IMR-90 (cell line): ENCODE measurements around the gene TPM2. TPM values are rescaled to one million over a fixed set of nuclear protein-coding genes. Genes with fewer than 3 reads are reported as not detected.

Experiments
- ATAC-seq: fragments of 200-7000 bp; cut with Tn5 transposase; 2 replicates; pipeline ENCODE4 v1.9.1; 2020; ENCODE audit warnings: low read depth, mild to moderate bottlenecking, moderate library complexity
- BruUV-seq: library from RNA; stranded (reverse); fragments of 400-500 nt; replicated peaks from 2 replicates; lab custom pipeline; 2021; lab: Mats Ljungman, UMichigan
- CTCF ChIA-PET: fragments of 300-600 bp; formaldehyde crosslinking; extraction: SDS; loops from one replicate; lab custom pipeline; 2021; ENCODE audit warnings: antibody characterized with exemption; lab: Yijun Ruan, JAX
- POLR2A ChIA-PET: fragments of 300-600 bp; sonication (Branson Sonifier 250); formaldehyde crosslinking; loops from one replicate; lab custom pipeline; 2022; ENCODE audit warnings: antibody characterized with exemption; ENCODE audit not compliant: unreplicated experiment; lab: Charles Lee
- DNase-seq: peaks from one replicate; pipeline ENCODE4 v3.0.0; 2013
- H2AFZ ChIP-seq: replicated peaks from 2 replicates; pipeline ENCODE3; 2013; ENCODE audit warnings: low read length, mild to moderate bottlenecking; ENCODE audit not compliant: poor library complexity
- H2AK5ac ChIP-seq: 2 replicates; pipeline ENCODE4 v1.6.1; 2013; ENCODE audit warnings: low read depth, low read length, inconsistent platforms
- H2AK9ac ChIP-seq: replicated peaks from 2 replicates; pipeline ENCODE3; 2013; ENCODE audit warnings: mild to moderate bottlenecking, low read depth, low read length, moderate library complexity; ENCODE audit not compliant: poor library complexity
- H2BK120ac ChIP-seq: 2 replicates; pipeline ENCODE4 v1.6.1; 2013; ENCODE audit warnings: low read depth, low read length, inconsistent platforms
- H2BK15ac ChIP-seq: 3 replicates; pipeline ENCODE4 v1.6.1; 2013; ENCODE audit warnings: low read depth, low read length, inconsistent platforms
- H2BK20ac ChIP-seq: 2 replicates; pipeline ENCODE4 v1.6.1; 2013; ENCODE audit warnings: low read depth, mild to moderate bottlenecking, inconsistent platforms, low read length, moderate library complexity
- H2BK5ac ChIP-seq: 2 replicates; pipeline ENCODE4 v1.6.1; 2013; ENCODE audit warnings: mild to moderate bottlenecking, low read depth, low read length, inconsistent platforms; ENCODE audit not compliant: poor library complexity, severe bottlenecking
- H3K14ac ChIP-seq: replicated peaks from 2 replicates; pipeline ENCODE4 v1.6.1; 2013; ENCODE audit warnings: low read depth, low read length, inconsistent platforms
- H3K18ac ChIP-seq: 2 replicates; pipeline ENCODE4 v1.6.1; 2013; ENCODE audit warnings: low read depth, low read length, control low read depth
- H3K23ac ChIP-seq: 2 replicates; pipeline ENCODE4 v1.6.1; 2013; ENCODE audit warnings: low read depth, low read length, inconsistent platforms
- H3K27ac ChIP-seq: 2 replicates; pipeline ENCODE4 v1.5.1; 2013; ENCODE audit warnings: mild to moderate bottlenecking, control low read depth, low read length; ENCODE audit not compliant: insufficient read depth
- H3K27me3 ChIP-seq: 2 replicates; pipeline ENCODE4 v1.6.1; 2013; ENCODE audit warnings: low read length; ENCODE audit not compliant: control insufficient read depth, insufficient read depth
- H3K36me3 ChIP-seq: 2 replicates; pipeline ENCODE4 v1.6.1; 2013; ENCODE audit warnings: low read length, mixed read lengths; ENCODE audit not compliant: control insufficient read depth, insufficient read depth
- H3K4ac ChIP-seq: 2 replicates; pipeline ENCODE4 v1.6.1; 2013; ENCODE audit warnings: low read depth, low read length, inconsistent platforms
- H3K4me1 ChIP-seq: 2 replicates; pipeline ENCODE4 v1.6.1; 2013; ENCODE audit warnings: low read length, mixed read lengths; ENCODE audit not compliant: control insufficient read depth, insufficient read depth
- H3K4me2 ChIP-seq: 2 replicates; pipeline ENCODE4 v1.6.1; 2013; ENCODE audit warnings: low read depth, mild to moderate bottlenecking, control low read depth, low read length, moderate library complexity
- H3K4me3 ChIP-seq: 2 replicates; pipeline ENCODE4 v1.5.1; 2013; ENCODE audit warnings: low read depth, mild to moderate bottlenecking, control low read depth, low read length, moderate library complexity; ENCODE audit not compliant: insufficient read depth
- H3K56ac ChIP-seq: 2 replicates; pipeline ENCODE4 v1.6.1; 2013; ENCODE audit warnings: low read length, inconsistent platforms; ENCODE audit not compliant: insufficient read depth; ENCODE audit errors: extremely low read depth
- H3K79me1 ChIP-seq, 2 experiments: 2 replicates each; pipeline ENCODE4 v1.6.1; 2013; ENCODE audit warnings: low read length in 2 of 2, inconsistent platforms in 1 of 2, low read depth in 1 of 2
- H3K9ac ChIP-seq: 2 replicates; pipeline ENCODE4 v1.6.1; 2013; ENCODE audit warnings: low read depth, low read length, control low read depth
- H3K9me1 ChIP-seq: 2 replicates; pipeline ENCODE4 v1.6.1; 2013; ENCODE audit warnings: low read length, inconsistent platforms; ENCODE audit not compliant: insufficient read depth
- H3K9me3 ChIP-seq: 2 replicates; pipeline ENCODE4 v1.6.1; 2013; ENCODE audit warnings: low read length; ENCODE audit not compliant: control insufficient read depth, insufficient read depth
- H4K20me1 ChIP-seq: 2 replicates; pipeline ENCODE4 v1.6.1; 2013; ENCODE audit warnings: low read length, inconsistent platforms; ENCODE audit not compliant: insufficient read depth
- H4K5ac ChIP-seq: 2 replicates; pipeline ENCODE4 v1.6.1; 2013; ENCODE audit warnings: mild to moderate bottlenecking, low read depth, low read length, control low read depth
- H4K8ac ChIP-seq, 2 experiments: 2 replicates each; pipeline ENCODE4 v1.6.1; 2013; ENCODE audit warnings: low read depth in 2 of 2, low read length in 2 of 2, control low read depth in 1 of 2, inconsistent platforms in 1 of 2
- H4K91ac ChIP-seq: 2 replicates; pipeline ENCODE4 v1.6.1; 2013; ENCODE audit warnings: low read depth, low read length, inconsistent platforms; ENCODE audit not compliant: insufficient read depth
- CEBPB ChIP-seq: IDR thresholded peaks from 2 replicates; pipeline ENCODE4 v1.6.1; 2012; ENCODE audit warnings: low read depth, low read length, improper control_type of control experiment
- CHD1 ChIP-seq: IDR thresholded peaks from 2 replicates; pipeline ENCODE4 v1.6.1; 2012; ENCODE audit warnings: low read depth, low read length, improper control_type of control experiment
- CTCF ChIP-seq: conservative IDR thresholded peaks from 2 replicates; pipeline ENCODE4 v1.5.1; 2012; ENCODE audit warnings: mild to moderate bottlenecking, low read depth, low read length, improper control_type of control experiment
- ELK1 ChIP-seq: fragments of 150-350 bp; IDR thresholded peaks from 2 replicates; pipeline ENCODE4 v1.6.1; 2016; ENCODE audit warnings: low read depth, mild to moderate bottlenecking, low read length, moderate library complexity, borderline replicate concordance
- NFE2L2 ChIP-seq: fragments of 150-350 bp; IDR thresholded peaks from 2 replicates; pipeline ENCODE4 v1.6.1; 2016; ENCODE audit warnings: low read depth, mild to moderate bottlenecking, low read length
- POLR2A ChIP-seq: IDR thresholded peaks from 2 replicates; pipeline ENCODE4 v1.6.1; 2012; ENCODE audit warnings: mild to moderate bottlenecking, low read depth, low read length
- RAD21 ChIP-seq: IDR thresholded peaks from 2 replicates; pipeline ENCODE4 v1.6.1; 2012; ENCODE audit warnings: low read length, improper control_type of control experiment
- RCOR1 ChIP-seq: IDR thresholded peaks from 2 replicates; pipeline ENCODE4 v1.6.1; 2012; ENCODE audit warnings: mild to moderate bottlenecking, low read length, improper control_type of control experiment; ENCODE audit not compliant: insufficient replicate concordance
- SMC3 ChIP-seq: fragments of 150-350 bp; IDR thresholded peaks from 2 replicates; pipeline ENCODE4 v1.6.1; 2016; ENCODE audit warnings: low read depth, mild to moderate bottlenecking, antibody characterized with exemption, low read length, moderate library complexity
- USF2 ChIP-seq: fragments of 150-350 bp; IDR thresholded peaks from 2 replicates; pipeline ENCODE4 v1.6.1; 2017; ENCODE audit warnings: mild to moderate bottlenecking, antibody characterized with exemption, low read length, low read depth
- WGBS, 2 experiments: methylation state at CpG; one replicate each; pipeline versions ENCODE4 v1.1.5 to v1.1.7; 2013; ENCODE audit warnings: missing lambda C conversion rate in 2 of 2; ENCODE audit not compliant: insufficient read length in 1 of 2; ENCODE audit errors: extremely low coverage in 2 of 2; 5-methylcytosine and 5-hydroxymethylcytosine counted together
- dilution Hi-C: fragments of 300-500 bp; cut with HindIII; formaldehyde crosslinking; loops from one replicate; pipeline ENCODE4 v1.14.3; 2018; ENCODE audit warnings: low sequenced_read_pairs; ENCODE audit not compliant: unreplicated experiment
- in situ Hi-C: fragments of 300-500 bp; cut with MboI; formaldehyde crosslinking; loops from 3 replicates; pipeline ENCODE4 v1.14.3; 2019; ENCODE audit warnings: low sequenced_read_pairs, inconsistent platforms, mixed read lengths
- intact Hi-C: fragments of 100-400 bp; cut with micrococcal nuclease; formaldehyde crosslinking; loops from 2 replicates; pipeline ENCODE4 v1.10.0; 2022
- polyA plus RNA-seq, 3 experiments: library from polyadenylated mRNA; depleted of rRNA; stranded (reverse); fragments of >200 nt; gene quantifications; 2 replicates each; pipeline ENCODE4 v1.2.3, GENCODE V29; 2012; ENCODE audit warnings: low replicate concordance in 1 of 3
- total RNA-seq: library from RNA; depleted of rRNA; stranded (reverse); fragments of >200 nt; gene quantifications from 2 replicates; pipeline ENCODE4 v1.2.3, GENCODE V29; 2012

TPM2 gene
- total and polyA plus RNA-seq, 2 of the 4 experiments (the other 2 are of a cell fraction): 960 to 2,500 TPM

- ChIA-PET POLR2A (no interaction called here), CTCF (no interaction called here)
- Histone ChIP-seq H3K23ac (no peak overlapping the region), H2BK15ac (no peak overlapping the region), H3K56ac (no peak overlapping the region), H2AK5ac (no peak overlapping the region), H4K91ac (no peak overlapping the region), H4K20me1 (no peaks in the 10 kb centered on the region), H2BK120ac (no peak overlapping the region), H2BK5ac (no peak overlapping the region), H2AK9ac (no peak overlapping the region), H2AFZ (no peak overlapping the region), H3K4me3 (no peak overlapping the region), H3K9me1 (no peaks in the 10 kb centered on the region), H3K4ac (no peak overlapping the region), H3K4me1 (peaks cover 4% of the 10 kb centered on the region; the same call in 1 of the 2 replicates), H4K8ac (no peak overlapping the region), H3K9me3 (no peaks in the 10 kb centered on the region), H3K4me2 (no peak overlapping the region), H4K5ac (no peak overlapping the region), H3K14ac (no peak overlapping the region), H3K9ac (no peak overlapping the region), H3K27ac (no peak overlapping the region), H3K36me3 (no peaks in the 10 kb centered on the region), H3K18ac (no peak overlapping the region), H2BK20ac (no peak overlapping the region), H3K27me3 (no peaks in the 10 kb centered on the region), H3K79me1 (0 out of 4 replicates have a peak, but pooled peaks cover 0 to 4% of the 10 kb centered on the region in 2 experiments)
- intact Hi-C loops: no loop called here
- WGBS, 2 experiments: 81% methylated on average over 11 of the region's 12 CpGs; no CpG with 5 or more reads in 1 of the 2 experiments
- no TSS peak for BruUV-seq
- dilution Hi-C loops: no loop called here
- ATAC-seq (no peak), DNase-seq (no peak)
- no peak for TF ChIP-seq CEBPB
- TF ChIP-seq RCOR1: no peak
- no peak for TF ChIP-seq NFE2L2
- no peak for TF ChIP-seq USF2
- TF ChIP-seq CTCF: no peak
- no peak for TF ChIP-seq ELK1
- no peak for TF ChIP-seq POLR2A
- no peak for TF ChIP-seq SMC3
- TF ChIP-seq RAD21: no peak
- no peak for TF ChIP-seq CHD1
- in situ Hi-C loops: no loop called here
Measured at GRCh38 chr9:35643046-35643445, 46.7 kb downstream of the TPM2 start.
